K562 (cell line): ENCODE data around the gene PRC1. TPM values are rescaled to one million over a fixed set of nuclear protein-coding genes. Genes with fewer than 3 reads are reported as not detected.

Source experiments
- ATAC-seq: fragments of 200-7000 bp; cut with Tn5 transposase; 3 replicates; pipeline ENCODE4 v1.9.1; 2020; ENCODE audit warnings: moderate library complexity
- BruUV-seq: library from RNA; stranded (reverse); fragments of 400-500 nt; replicated peaks from 2 replicates; lab custom pipeline; 2021; lab: Mats Ljungman, UMichigan
- CTCF ChIA-PET: fragments of 300-600 bp; formaldehyde crosslinking; extraction: SDS; loops from one replicate; lab custom pipeline; 2021; ENCODE audit warnings: low intra/inter-chr PET ratio; lab: Yijun Ruan, JAX
- POLR2A ChIA-PET: fragments of 300-600, 350-650 bp; sonication (Branson Sonifier 250); formaldehyde crosslinking; extraction: SDS; loops from one replicate; lab custom pipeline; 2021; ENCODE audit warnings: antibody characterized with exemption, inconsistent platforms; lab: Yijun Ruan, JAX
- DNase-seq, 4 experiments: peaks; one replicate each; pipeline versions ENCODE4 v3.0.0 to v3.0.0-alpha.2; 2011 to 2018; ENCODE audit warnings: low spot score in 3 of 4, mixed read lengths in 3 of 4; ENCODE audit errors: extremely low read depth in 1 of 4
- FAIRE-seq: peaks from 2 replicates; lab custom pipeline; 2011; peaks lifted over from hg19 to GRCh38; lab: Jason Lieb, UNC
- H2AFZ ChIP-seq: 2 replicates; pipeline ENCODE4 v1.6.0; 2011; ENCODE audit warnings: low read depth, low read length, control low read depth, inconsistent platforms
- H3K27ac ChIP-seq: fragments of 200-600 bp; 3 replicates; pipeline ENCODE4 v1.8.0; 2011; ENCODE audit warnings: low read depth, mild to moderate bottlenecking, control low read depth, inconsistent platforms, low read length, moderate library complexity, mixed read lengths; ENCODE audit errors: extremely low read depth
- H3K27me3 ChIP-seq, 2 experiments: fragments of 300-600 bp in 1 of 2; 2 replicates in 1 of 2; 3 replicates in 1 of 2; pipeline versions ENCODE4 v1.6.0 to v1.8.0; 2011; ENCODE audit warnings: inconsistent platforms in 2 of 2, low read length in 2 of 2, mild to moderate bottlenecking in 1 of 2, mixed read lengths in 1 of 2, moderate library complexity in 1 of 2; ENCODE audit not compliant: control insufficient read depth in 2 of 2, insufficient read depth in 2 of 2
- H3K36me3 ChIP-seq: fragments of 300-600 bp; 3 replicates; pipeline ENCODE4 v1.8.0; 2011; ENCODE audit warnings: mild to moderate bottlenecking, low read length, inconsistent platforms; ENCODE audit not compliant: control insufficient read depth, insufficient read depth
- H3K4me1 ChIP-seq, 2 experiments: fragments of 200-600 bp in 1 of 2; replicated peaks in 1 of 2; 2 replicates in 1 of 2; 3 replicates in 1 of 2; pipeline versions ENCODE4 v1.5.1 to v1.8.0; 2011; ENCODE audit warnings: inconsistent platforms in 2 of 2, low read length in 2 of 2, mild to moderate bottlenecking in 1 of 2, mixed read lengths in 1 of 2, moderate library complexity in 1 of 2; ENCODE audit not compliant: control insufficient read depth in 2 of 2, insufficient read depth in 2 of 2
- H3K4me2 ChIP-seq: 2 replicates; pipeline ENCODE4 v1.6.1; 2011; ENCODE audit warnings: low read length, control low read depth, inconsistent platforms, mixed read lengths; ENCODE audit not compliant: insufficient read depth
- H3K4me3 ChIP-seq: fragments of 200-600 bp; sonication (generic), shearing (Covaris generic); 2 replicates; pipeline ENCODE4 v1.5.1; 2016; ENCODE audit warnings: control low read depth, inconsistent platforms
- H3K79me2 ChIP-seq: fragments of 200-600 bp; 3 replicates; pipeline ENCODE4 v1.8.0; 2011; ENCODE audit warnings: low read length, inconsistent platforms; ENCODE audit not compliant: control insufficient read depth, insufficient read depth
- H3K9ac ChIP-seq, 2 experiments: 2 replicates each; pipeline versions ENCODE4 v1.6.0 to v1.6.1; 2011; ENCODE audit warnings: low read depth in 2 of 2, low read length in 2 of 2, control low read depth in 1 of 2, inconsistent platforms in 1 of 2, mild to moderate bottlenecking in 1 of 2, mixed read lengths in 1 of 2; ENCODE audit not compliant: insufficient read depth in 1 of 2
- H3K9me1 ChIP-seq: one replicate; pipeline ENCODE4 v1.6.0; 2011; ENCODE audit warnings: inconsistent platforms, mild to moderate bottlenecking, low read length, moderate library complexity; ENCODE audit not compliant: control insufficient read depth, insufficient read depth
- H3K9me3 ChIP-seq: replicated peaks from 2 replicates; pipeline ENCODE4 v1.5.1; 2011; ENCODE audit warnings: low read depth, low read length, inconsistent platforms; ENCODE audit not compliant: control insufficient read depth, insufficient read depth
- H4K20me1 ChIP-seq: replicated peaks from 2 replicates; pipeline ENCODE4 v1.6.1; 2011; ENCODE audit warnings: low read length, inconsistent platforms, mixed read lengths; ENCODE audit not compliant: control insufficient read depth, insufficient read depth
- BCLAF1 ChIP-seq, 2 experiments: fragments of 450-650 bp in 1 of 2; IDR thresholded peaks; 2 replicates each; pipeline ENCODE4 v1.6.1; 2011 to 2017; ENCODE audit warnings: low read depth in 2 of 2, antibody characterized with exemption in 1 of 2, borderline replicate concordance in 1 of 2, low read length in 1 of 2, mild to moderate bottlenecking in 1 of 2, mixed read lengths in 1 of 2; ENCODE audit not compliant: control insufficient read depth in 1 of 2
- POLR3G ChIP-seq: IDR thresholded peaks from 2 replicates; pipeline ENCODE4 v1.6.1; 2011; ENCODE audit not compliant: insufficient read length, insufficient replicate concordance; ENCODE audit errors: extremely low read depth
- THAP12 ChIP-seq: fragments of 250-450 bp; sonication (Bioruptor Pico); IDR thresholded peaks from 2 replicates; pipeline ENCODE4 v1.9.0; 2021; ENCODE audit warnings: mild to moderate bottlenecking, inconsistent platforms
- YBX1 ChIP-seq: fragments of 450-650 bp; IDR thresholded peaks from 2 replicates; pipeline ENCODE4 v1.7.1; 2016; ENCODE audit warnings: mild to moderate bottlenecking
- ZNF253 ChIP-seq: fragments of 250-450 bp; sonication (Bioruptor Pico); conservative IDR thresholded peaks from 2 replicates; pipeline ENCODE4 v1.6.1; 2021; ENCODE audit warnings: mild to moderate bottlenecking
- ZNF347 ChIP-seq: fragments of 450-650 bp; formaldehyde crosslinking; IDR thresholded peaks from 2 replicates; pipeline ENCODE4 v1.4.0; 2020; ENCODE audit warnings: low read depth, mild to moderate bottlenecking, moderate library complexity
- WGBS: fragments of 100-300 bp; shearing (Covaris generic); methylation state at CpG from one replicate; pipeline ENCODE4 v1.1.6; 2016; ENCODE audit warnings: low coverage, mixed read lengths; ENCODE audit not compliant: insufficient coverage; ENCODE audit errors: missing lambda C conversion rate; 5-methylcytosine and 5-hydroxymethylcytosine counted together
- in situ Hi-C: fragments of 300-500 bp; cut with MboI; formaldehyde crosslinking; loops from 4 replicates; pipeline ENCODE4 v1.15.0; 2018; ENCODE audit warnings: inconsistent platforms, mixed read lengths
- intact Hi-C: fragments of 100-400 bp; cut with micrococcal nuclease; formaldehyde crosslinking; loops from 2 replicates; pipeline ENCODE4 v1.14.2; 2022
- polyA plus RNA-seq, 8 experiments: library from polyadenylated mRNA; depleted of rRNA in 4 of 8; stranded (reverse) in 5 of 8; unstranded in 3 of 8; fragments of >200 nt; fragmentation: Nextera tagmentation in 2 of 8; fragmentation: Illumina TruSeq in 1 of 8; extraction: Ambion mirVana in 2 of 8; extraction: Trizol in 1 of 8; gene quantifications; 2 replicates each; pipeline versions ENCODE4 v1.2.1 to v1.2.3, GENCODE V29; 2011 to 2014; ENCODE audit warnings: inconsistent platforms in 1 of 8, missing spikeins in 1 of 8
- total RNA-seq, 7 experiments: library from RNA; depleted of rRNA in 6 of 7; stranded (reverse); fragments of >200 nt in 6 of 7; fragmentation: Illumina TruSeq in 2 of 7; extraction: Trizol in 2 of 7; gene quantifications; 2 replicates each; pipeline versions ENCODE4 v1.2.1 to v1.2.3, GENCODE V29; 2011 to 2021; ENCODE audit warnings: low replicate concordance in 1 of 7

Gene PRC1
- total and polyA plus RNA-seq, 9 of the 15 experiments (the other 6 are each of a cell fraction or from before 2014, with no cell fraction given): 156 to 391 (median 240) TPM

GRCh38 chr15:90960298-90961091, 33.8 kb downstream of the PRC1 start:
- BruUV-seq: no TSS peak
- H2AFZ ChIP-seq: no peak overlapping the region
- no peaks in the 10 kb centered on the region for H3K9me1 ChIP-seq
- no peaks in the 10 kb centered on the region for H3K27me3 ChIP-seq
- ChIA-PET POLR2A (interaction anchor here (0.6 to 3.6 kb wide), 11 partner anchors 8 to 44 kb away, joined by 3 to 20 read pairs (median 5); partner anchors contain the start of genes PRC1 and UNC45A), CTCF (no interaction called here)
- 86% methylated on average over 20 of the region's 20 CpGs for WGBS
- ATAC-seq (no peak), DNase-seq (no peak), FAIRE-seq (no peak)
- intact Hi-C loops: no loop called here
- peak overlapping the region in 1 of 2 experiments; percentile 46; a peak in 1 of 4 replicates for H3K9ac ChIP-seq
- no peaks in the 10 kb centered on the region for H3K9me3 ChIP-seq
- no peaks in the 10 kb centered on the region for H4K20me1 ChIP-seq
- no peak overlapping the region for H3K27ac ChIP-seq
- H3K4me1 ChIP-seq: peaks cover 3 to 21% of the 10 kb centered on the region in 2 experiments; a peak in 3 of 5 replicates
- no peak overlapping the region for H3K4me3 ChIP-seq
- no peak overlapping the region for H3K4me2 ChIP-seq
- peaks cover 35% of the 10 kb centered on the region for H3K79me2 ChIP-seq
- TF ChIP-seq BCLAF1 (IDR thresholded peaks at IDR 0.05; ENCODE audit: borderline replicate concordance in 1 of 2, control insufficient read depth in 1 of 2, low read depth in 2 of 2, low read length in 1 of 2) (no peak), POLR3G (no peak), ZNF347 (CRISPR knock-in tag) (no peak), ZNF253 (CRISPR knock-in tag) (no peak), YBX1 (no peak), THAP12 (CRISPR knock-in tag) (no peak)
- TF ChIP-seq, all 486 proteins: peak for 0
- peaks cover 76% of the 10 kb centered on the region for H3K36me3 ChIP-seq
- in situ Hi-C loops: no loop called here
